Activated CD4-positive, alpha-beta T cell treated with anti-CD3 and anti-CD28 coated beads for 1 hour (primary cell): ENCODE measurements around the gene PAQR5.
"Not testable (repeated sequence)": the region's sequence is repeated elsewhere in the genome, so short reads cannot be mapped to it uniquely, and the experiment has no call there.

Source experiments
- DNase-seq: peaks from one replicate; pipeline ENCODE4 v3.0.0-alpha.2; 2020

The PAQR5 gene

GRCh38 chr15:69434238-69434637 is 135.5 kb downstream of the PAQR5 start:
- no peak for DNase-seq

- no peak for DNase-seq
These were observed 136.0 kb downstream of the PAQR5 start for GRCh38 chr15:69434679-69435078.

GRCh38 chr15:69435985-69436384 is 137.3 kb downstream of the PAQR5 start:
- DNase-seq, result no peak

GRCh38 chr15:69436951-69437350 is 138.2 kb downstream of the PAQR5 start:
- no peak for DNase-seq

- no peak for DNase-seq
These were observed 140.9 kb downstream of the PAQR5 start for GRCh38 chr15:69439623-69440022.

- DNase-seq, result no peak
These were observed 144.4 kb downstream of the PAQR5 start for GRCh38 chr15:69443032-69443611.

- no peak for DNase-seq
These were observed 146.0 kb downstream of the PAQR5 start for GRCh38 chr15:69444686-69445085.

GRCh38 chr15:69446953-69447352 is 148.2 kb downstream of the PAQR5 start:
- no peak for DNase-seq

GRCh38 chr15:69450221-69450620 is 151.5 kb downstream of the PAQR5 start:
- not testable (repeated sequence) for DNase-seq

GRCh38 chr15:69450968-69451695 is 152.4 kb downstream of the PAQR5 start:
- DNase-seq, result no peak

GRCh38 chr15:69451951-69452691 is 153.4 kb downstream of the PAQR5 start:
- DNase-seq, result no peak

GRCh38 chr15:69452692-69453521 is 154.2 kb downstream of the PAQR5 start, which contains the start of gene RPLP1:
RPLP1 (plus strand) TSS chr15:69452818; CDS start chr15:69452949, 131 bp downstream.
- DNase-seq, result peak; percentile 96

- DNase-seq, result no peak
These were observed 156.2 kb downstream of the PAQR5 start for GRCh38 chr15:69454953-69455352.

- DNase-seq, result no peak
These were observed 157.8 kb downstream of the PAQR5 start for GRCh38 chr15:69456208-69457166.
